Coronary artery (tissue), 2 donors: ENCODE results near the gene AFG1L.
"Not testable (repeated sequence)": the region's sequence is repeated elsewhere in the genome, so short reads cannot be mapped to it uniquely, and the experiment has no call there.

Source experiments
- DNase-seq: peaks from one replicate; pipeline ENCODE4 v3.0.0-alpha.2; 2017; ENCODE audit warnings: low spot score
- H3K27ac ChIP-seq, 2 donors: fragments of 200-600 bp; sonication (generic); one replicate each; pipeline ENCODE4 v1.5.1; 2016 to 2019
- H3K4me3 ChIP-seq: fragments of 200-600 bp; sonication (generic); 2 replicates; pipeline ENCODE4 v1.5.1; 2016; ENCODE audit warnings: mild to moderate bottlenecking, moderate library complexity
- CTCF ChIP-seq: fragments of 200-600 bp; sonication (generic); IDR thresholded peaks from one replicate; pipeline ENCODE4 v1.5.1; 2019; ENCODE audit warnings: antibody characterized with exemption

Gene AFG1L

GRCh38 chr6:108438918-108439317, 144.1 kb downstream of the AFG1L start:
- Histone ChIP-seq H3K4me3 (no peak overlapping the region), H3K27ac (no peak overlapping the region)
- DNase-seq, result no peak
- no peak for TF ChIP-seq CTCF

- DNase-seq, result no peak
- Histone ChIP-seq H3K4me3 (no peak overlapping the region), H3K27ac (no peak overlapping the region)
- no peak for TF ChIP-seq CTCF
These were observed 146.3 kb downstream of the AFG1L start for GRCh38 chr6:108441141-108441540.

GRCh38 chr6:108442770-108443520, 148.1 kb downstream of the AFG1L start:
- TF ChIP-seq CTCF, result no peak
- DNase-seq, result no peak

GRCh38 chr6:108446629-108447150, 151.8 kb downstream of the AFG1L start:
- no peak overlapping the region for H3K27ac ChIP-seq
- no peak overlapping the region for H3K4me3 ChIP-seq
- TF ChIP-seq CTCF, result no peak
- DNase-seq, result no peak

More at GRCh38 chr6:108442770-108443520, 148.1 kb downstream of the AFG1L start:
- H3K4me3 ChIP-seq, result no peak overlapping the region
- H3K27ac ChIP-seq, result no peak overlapping the region

GRCh38 chr6:108448481-108448880, 153.6 kb downstream of the AFG1L start:
- Histone ChIP-seq H3K4me3 (no peak overlapping the region), H3K27ac (no peak overlapping the region)
- DNase-seq, result no peak
- TF ChIP-seq CTCF, result no peak

GRCh38 chr6:108449717-108450116, 154.9 kb downstream of the AFG1L start:
- not testable (repeated sequence) for DNase-seq, H3K4me3 ChIP-seq, H3K27ac ChIP-seq

- DNase-seq, result no peak
- H3K4me3 ChIP-seq, result no peak overlapping the region
- no peak overlapping the region for H3K27ac ChIP-seq
- no peak for TF ChIP-seq CTCF
These were observed 157.0 kb downstream of the AFG1L start for GRCh38 chr6:108451816-108452215.
